ENCODE data around the gene GRK5.

GRK5 gene

DNA sequence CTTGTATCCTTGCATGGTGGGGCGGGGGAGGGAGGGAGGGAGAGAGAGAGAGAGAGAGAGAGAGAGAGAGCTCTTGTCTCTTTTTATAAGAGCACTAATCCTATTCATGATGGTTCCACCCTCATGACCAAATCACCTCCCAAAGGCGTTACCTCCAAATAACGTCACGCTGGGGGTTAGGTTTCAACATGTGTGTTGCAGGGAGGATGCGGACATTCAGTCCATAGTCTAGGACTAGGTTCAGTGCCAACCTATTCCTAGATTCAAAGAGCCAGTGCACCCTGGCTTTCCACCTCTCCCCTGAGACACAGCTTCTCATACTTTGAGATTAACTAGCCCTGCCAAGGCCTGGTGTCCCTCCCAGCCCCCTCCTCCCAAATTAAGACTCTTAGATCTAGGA lies 123.0 kb downstream of the GRK5 start:
- Histone ChIP-seq H3K27ac (ENCODE audit: low read length) (no peak overlapping the region), H3K4me3 (ENCODE audit: low read length in 2 of 2) (no peak overlapping the region), H3K9me3 (ENCODE audit: control insufficient read depth in 2 of 2, low read length in 2 of 2) (no peaks in the 10 kb centered on the region), H3K36me3 (ENCODE audit: control insufficient read depth in 2 of 2, insufficient read depth in 2 of 2, low read length in 2 of 2) (peaks cover 6 to 8% of the 10 kb centered on the region in 2 donors), H3K4me1 (ENCODE audit: control insufficient read depth, insufficient read depth, low read length) (peaks cover 9% of the 10 kb centered on the region), H3K27me3 (ENCODE audit: control insufficient read depth in 1 of 2, insufficient read depth in 2 of 2, low read length in 2 of 2) (no peaks in the 10 kb centered on the region), H3K9ac (ENCODE audit: low read length in 2 of 2) (no peak overlapping the region)

DNA sequence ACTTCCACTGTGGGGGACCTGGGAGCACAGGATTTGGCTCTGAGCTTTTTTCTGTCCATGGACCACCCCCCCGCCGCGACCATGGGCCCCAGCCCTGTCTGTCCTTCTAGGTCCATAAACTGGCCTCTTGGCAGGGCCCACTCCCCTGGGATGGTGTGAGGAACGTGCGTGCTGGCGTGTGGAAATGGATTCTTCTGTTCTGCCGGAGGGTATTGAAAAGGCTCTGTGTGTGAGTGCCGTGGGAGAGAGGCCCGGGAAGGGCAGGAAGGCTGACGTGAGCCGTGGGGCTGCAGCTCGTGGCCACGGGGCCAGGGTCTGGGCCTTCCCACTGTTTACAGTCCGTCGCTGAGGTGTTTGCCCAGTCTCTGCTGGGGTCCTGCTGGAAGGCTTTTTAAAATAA lies 123.7 kb downstream of the GRK5 start:
- H3K9me3 ChIP-seq (ENCODE audit: control insufficient read depth in 2 of 2, low read length in 2 of 2) = no peaks in the 10 kb centered on the region
- H3K27ac ChIP-seq (ENCODE audit: low read length) = no peak overlapping the region

DNA sequence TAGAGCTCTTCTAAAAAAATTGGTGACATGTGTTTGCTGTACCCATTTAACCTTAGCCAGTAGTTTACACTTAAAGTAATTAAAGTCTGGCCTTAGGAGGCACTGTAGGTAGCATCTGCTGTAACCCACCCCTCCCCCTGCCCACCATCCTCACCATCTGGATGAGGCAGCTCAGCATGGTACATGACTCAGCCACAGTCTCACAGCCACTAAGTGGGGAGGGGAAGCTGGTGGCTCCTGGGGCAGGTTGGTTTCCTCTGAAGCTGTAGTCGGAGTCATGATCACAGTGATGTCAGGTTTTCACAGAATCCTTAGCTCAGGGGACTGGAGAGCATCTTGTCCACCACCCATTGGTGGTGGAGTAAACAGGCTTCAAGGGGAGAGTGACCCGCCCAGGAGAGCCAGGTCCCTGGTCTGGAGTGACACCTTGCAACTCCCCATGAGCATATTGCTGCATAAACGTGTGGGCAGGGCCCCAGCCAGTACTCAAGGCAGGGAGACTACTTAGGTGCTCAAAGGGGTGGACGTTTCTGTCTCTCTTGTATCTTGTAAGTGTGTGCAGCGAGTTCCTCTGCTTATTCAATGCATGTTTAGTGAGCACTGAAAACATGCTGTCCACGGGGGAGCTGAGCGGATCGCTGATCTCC lies 125.9 kb downstream of the GRK5 start:
- Histone ChIP-seq H3K9ac (ENCODE audit: low read length in 2 of 2) (no peak overlapping the region), H3K27me3 (ENCODE audit: control insufficient read depth in 1 of 2, insufficient read depth in 2 of 2, low read length in 2 of 2) (no peaks in the 10 kb centered on the region), H3K4me1 (ENCODE audit: control insufficient read depth, insufficient read depth, low read length) (peaks cover 16% of the 10 kb centered on the region), H3K9me3 (ENCODE audit: control insufficient read depth in 2 of 2, low read length in 2 of 2) (no peaks in the 10 kb centered on the region), H3K4me3 (ENCODE audit: low read length in 2 of 2) (no peak overlapping the region), H3K27ac (ENCODE audit: low read length) (no peak overlapping the region), H3K36me3 (ENCODE audit: control insufficient read depth in 2 of 2, insufficient read depth in 2 of 2, low read length in 2 of 2) (peaks cover 3 to 7% of the 10 kb centered on the region in 2 donors)

More for the DNA sequence above, 123.7 kb downstream of the GRK5 start:
- Histone ChIP-seq H3K4me1 (ENCODE audit: control insufficient read depth, insufficient read depth, low read length) (peaks cover 16% of the 10 kb centered on the region), H3K9ac (ENCODE audit: low read length in 2 of 2) (no peak overlapping the region), H3K4me3 (ENCODE audit: low read length in 2 of 2) (no peak overlapping the region), H3K27me3 (ENCODE audit: control insufficient read depth in 1 of 2, insufficient read depth in 2 of 2, low read length in 2 of 2) (no peaks in the 10 kb centered on the region), H3K36me3 (ENCODE audit: control insufficient read depth in 2 of 2, insufficient read depth in 2 of 2, low read length in 2 of 2) (peaks cover 6 to 8% of the 10 kb centered on the region in 2 donors)

DNA sequence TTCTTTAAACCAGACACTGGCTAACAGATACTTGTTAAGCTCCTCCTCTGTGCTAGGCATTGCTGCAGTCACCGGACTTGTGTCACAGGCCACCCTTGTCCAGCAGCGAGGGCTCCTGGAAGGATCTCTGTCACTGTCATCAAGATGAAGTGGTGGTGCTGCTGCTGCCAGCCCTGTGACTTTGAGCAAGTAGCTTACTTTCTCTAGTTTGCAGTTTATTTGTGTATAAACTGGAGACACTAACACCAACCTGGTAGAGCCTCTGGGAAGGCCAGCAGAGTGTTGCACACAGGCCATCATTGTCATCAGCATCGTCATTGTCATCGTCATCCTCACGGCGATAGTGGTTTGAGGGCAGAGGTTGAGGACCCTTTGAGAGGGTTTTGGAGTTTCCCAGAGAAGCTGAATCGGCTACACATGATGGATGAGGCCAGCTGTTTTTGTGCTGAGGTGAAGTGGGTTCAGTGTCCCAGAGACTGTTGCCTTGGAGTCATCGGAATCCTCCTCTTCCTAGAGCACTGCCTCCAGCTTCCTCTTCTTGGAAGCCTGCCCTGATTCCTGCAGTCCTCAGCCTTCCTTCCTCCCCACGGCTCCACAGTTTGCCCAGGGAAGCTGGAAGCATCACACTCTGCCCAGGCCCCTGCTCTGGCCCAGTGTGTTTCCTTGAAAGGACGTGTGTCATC lies 128.4 kb downstream of the GRK5 start:
- peaks cover 26% of the 10 kb centered on the region for H3K4me1 ChIP-seq (ENCODE audit: control insufficient read depth, insufficient read depth, low read length)
- no peak overlapping the region for H3K4me3 ChIP-seq (ENCODE audit: low read length in 2 of 2)
- no peak overlapping the region for H3K27ac ChIP-seq (ENCODE audit: low read length)
- H3K9ac ChIP-seq (ENCODE audit: low read length in 2 of 2) = no peak overlapping the region
- no peaks in the 10 kb centered on the region for H3K27me3 ChIP-seq (ENCODE audit: control insufficient read depth in 1 of 2, insufficient read depth in 2 of 2, low read length in 2 of 2)
- H3K9me3 ChIP-seq (ENCODE audit: control insufficient read depth in 2 of 2, low read length in 2 of 2) = no peaks in the 10 kb centered on the region
- H3K36me3 ChIP-seq (ENCODE audit: control insufficient read depth in 2 of 2, insufficient read depth in 2 of 2, low read length in 2 of 2) = peaks cover 3 to 7% of the 10 kb centered on the region in 2 donors

DNA sequence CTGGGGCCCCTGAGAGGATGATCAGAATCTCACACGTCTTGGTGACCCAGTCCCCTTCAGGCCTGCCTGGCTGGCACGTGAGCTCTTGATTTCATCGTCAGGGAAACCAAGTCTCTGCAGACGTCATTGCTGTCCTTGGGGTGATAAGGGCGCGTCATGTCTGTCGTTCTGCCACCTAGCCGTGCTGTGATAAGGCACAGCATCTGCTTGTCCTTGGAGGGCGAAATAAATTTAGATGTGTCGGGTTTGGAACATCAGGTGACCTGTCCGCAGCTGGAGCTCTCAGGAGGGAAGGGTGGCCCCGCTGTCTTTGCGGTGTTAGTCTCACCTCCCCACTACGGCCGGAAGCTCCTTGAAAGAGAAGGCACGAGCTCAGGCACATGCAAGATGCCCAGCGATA lies 129.2 kb downstream of the GRK5 start:
- Histone ChIP-seq H3K27me3 (ENCODE audit: control insufficient read depth in 1 of 2, insufficient read depth in 2 of 2, low read length in 2 of 2) (no peaks in the 10 kb centered on the region), H3K4me3 (ENCODE audit: low read length in 2 of 2) (no peak overlapping the region), H3K4me1 (ENCODE audit: control insufficient read depth, insufficient read depth, low read length) (peaks cover 33% of the 10 kb centered on the region), H3K36me3 (ENCODE audit: control insufficient read depth in 2 of 2, insufficient read depth in 2 of 2, low read length in 2 of 2) (peaks cover 3 to 7% of the 10 kb centered on the region in 2 donors), H3K27ac (ENCODE audit: low read length) (no peak overlapping the region), H3K9me3 (ENCODE audit: control insufficient read depth in 2 of 2, low read length in 2 of 2) (no peaks in the 10 kb centered on the region), H3K9ac (ENCODE audit: low read length in 2 of 2) (no peak overlapping the region)

DNA sequence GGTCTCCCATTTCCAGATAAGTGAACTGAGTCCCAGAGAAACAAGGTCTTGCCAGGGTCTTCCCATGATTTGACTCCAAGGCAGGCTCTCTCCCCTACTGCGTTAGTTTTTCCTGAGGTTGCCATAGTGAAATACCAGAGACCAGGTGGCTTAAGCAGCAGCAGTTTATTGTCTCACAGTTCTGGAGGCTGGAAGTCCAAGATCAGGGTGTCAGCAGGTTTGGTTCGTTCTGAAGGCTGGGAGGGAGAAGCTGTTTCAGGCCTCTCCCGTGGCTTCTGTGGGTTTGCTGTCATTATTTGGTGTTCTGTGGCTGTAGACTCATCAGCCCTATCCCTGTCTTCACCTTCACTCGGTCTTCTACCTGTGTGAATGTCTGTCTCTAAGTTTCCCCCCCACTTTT lies 129.9 kb downstream of the GRK5 start:
- H3K4me3 ChIP-seq (ENCODE audit: low read length in 2 of 2) = no peak overlapping the region
- no peak overlapping the region for H3K27ac ChIP-seq (ENCODE audit: low read length)
- H3K27me3 ChIP-seq (ENCODE audit: control insufficient read depth in 1 of 2, insufficient read depth in 2 of 2, low read length in 2 of 2) = no peaks in the 10 kb centered on the region
- H3K9me3 ChIP-seq (ENCODE audit: control insufficient read depth in 2 of 2, low read length in 2 of 2) = no peaks in the 10 kb centered on the region
- H3K9ac ChIP-seq (ENCODE audit: low read length in 2 of 2) = no peak overlapping the region
- peaks cover 3 to 7% of the 10 kb centered on the region in 2 donors for H3K36me3 ChIP-seq (ENCODE audit: control insufficient read depth in 2 of 2, insufficient read depth in 2 of 2, low read length in 2 of 2)
- H3K4me1 ChIP-seq (ENCODE audit: control insufficient read depth, insufficient read depth, low read length) = peaks cover 39% of the 10 kb centered on the region

GRCh38 chr10:119337796-119338432 lies 130.5 kb downstream of the GRK5 start:
- Histone ChIP-seq H3K27ac (ENCODE audit: low read length) (no peak overlapping the region), H3K4me3 (ENCODE audit: low read length in 2 of 2) (no peak overlapping the region), H3K9me3 (ENCODE audit: control insufficient read depth in 2 of 2, low read length in 2 of 2) (no peaks in the 10 kb centered on the region), H3K36me3 (ENCODE audit: control insufficient read depth in 2 of 2, insufficient read depth in 2 of 2, low read length in 2 of 2) (peaks cover 3 to 7% of the 10 kb centered on the region in 2 donors), H3K4me1 (ENCODE audit: control insufficient read depth, insufficient read depth, low read length) (peaks cover 45% of the 10 kb centered on the region), H3K9ac (ENCODE audit: low read length in 2 of 2) (no peak overlapping the region), H3K27me3 (ENCODE audit: control insufficient read depth in 1 of 2, insufficient read depth in 2 of 2, low read length in 2 of 2) (no peaks in the 10 kb centered on the region)

- H3K9ac ChIP-seq (ENCODE audit: low read length in 2 of 2) = no peak overlapping the region
- peaks cover 46% of the 10 kb centered on the region for H3K4me1 ChIP-seq (ENCODE audit: control insufficient read depth, insufficient read depth, low read length)
These were observed 131.7 kb downstream of the GRK5 start for GRCh38 chr10:119339109-119339508.

GRCh38 chr10:119340893-119341458 lies 133.6 kb downstream of the GRK5 start:
- H3K9ac ChIP-seq (ENCODE audit: low read length in 2 of 2) = peak overlapping the region in 1 of 2 donors; percentile 39
- peaks cover 0 to 4% of the 10 kb centered on the region in 2 donors for H3K36me3 ChIP-seq (ENCODE audit: control insufficient read depth in 2 of 2, insufficient read depth in 2 of 2, low read length in 2 of 2)
- H3K9me3 ChIP-seq (ENCODE audit: control insufficient read depth in 2 of 2, low read length in 2 of 2) = no peaks in the 10 kb centered on the region
- peak overlapping the region; percentile 55 for H3K27ac ChIP-seq (ENCODE audit: low read length)
- H3K4me1 ChIP-seq (ENCODE audit: control insufficient read depth, insufficient read depth, low read length) = peaks cover 39% of the 10 kb centered on the region
- H3K27me3 ChIP-seq (ENCODE audit: control insufficient read depth in 1 of 2, insufficient read depth in 2 of 2, low read length in 2 of 2) = no peaks in the 10 kb centered on the region
- no peak overlapping the region for H3K4me3 ChIP-seq (ENCODE audit: low read length in 2 of 2)

More at GRCh38 chr10:119339109-119339508, 131.7 kb downstream of the GRK5 start:
- peaks cover 0 to 4% of the 10 kb centered on the region in 2 donors for H3K36me3 ChIP-seq (ENCODE audit: control insufficient read depth in 2 of 2, insufficient read depth in 2 of 2, low read length in 2 of 2)
- H3K27me3 ChIP-seq (ENCODE audit: control insufficient read depth in 1 of 2, insufficient read depth in 2 of 2, low read length in 2 of 2) = no peaks in the 10 kb centered on the region
- peak overlapping the region; percentile 37 for H3K27ac ChIP-seq (ENCODE audit: low read length)
- H3K9me3 ChIP-seq (ENCODE audit: control insufficient read depth in 2 of 2, low read length in 2 of 2) = no peaks in the 10 kb centered on the region
- no peak overlapping the region for H3K4me3 ChIP-seq (ENCODE audit: low read length in 2 of 2)

DNA sequence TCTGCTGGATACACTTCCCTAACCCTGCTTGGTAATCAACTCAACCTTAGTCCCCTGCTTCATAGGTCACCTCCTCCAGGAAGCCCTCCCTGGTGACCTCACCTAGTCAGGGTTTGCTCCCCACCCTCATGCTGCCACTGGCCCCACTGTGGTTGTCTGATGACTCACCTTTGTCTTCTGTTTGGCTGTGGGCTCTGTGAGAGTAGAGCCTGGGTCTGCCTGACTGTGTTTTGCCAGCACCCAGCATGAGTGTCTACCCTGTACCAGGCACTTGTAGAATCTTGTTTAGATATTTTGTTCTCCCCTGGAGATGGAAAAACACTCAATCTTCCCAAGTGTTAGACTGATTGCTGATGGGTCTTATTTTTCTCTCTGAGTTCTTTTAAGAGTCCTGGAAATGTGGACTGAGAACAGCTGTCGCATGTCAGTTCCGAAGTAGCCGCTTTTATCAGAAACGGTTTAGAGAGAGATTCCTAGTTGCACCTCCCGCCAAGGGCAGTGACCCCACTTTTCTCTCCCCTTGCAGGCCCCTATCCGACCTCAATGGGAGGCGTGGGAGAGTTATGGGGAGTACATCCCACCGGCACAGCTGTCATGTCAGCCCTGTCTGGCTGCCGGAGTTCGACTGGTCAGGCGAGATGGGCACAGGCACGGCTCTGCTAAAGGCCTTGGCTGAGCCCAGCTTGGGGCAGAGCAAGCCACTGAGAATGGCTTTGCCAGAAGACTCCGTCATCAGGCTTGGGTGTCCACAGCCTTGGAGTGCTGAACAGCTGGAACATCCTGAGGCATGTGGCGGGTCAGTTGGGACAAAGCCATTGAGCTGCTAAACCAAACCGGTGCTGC lies 134.3 kb downstream of the GRK5 start:
- Histone ChIP-seq H3K27me3 (ENCODE audit: control insufficient read depth in 1 of 2, insufficient read depth in 2 of 2, low read length in 2 of 2) (no peaks in the 10 kb centered on the region), H3K4me1 (ENCODE audit: control insufficient read depth, insufficient read depth, low read length) (peaks cover 42% of the 10 kb centered on the region), H3K4me3 (ENCODE audit: low read length in 2 of 2) (peak overlapping the region in 1 of 2 donors; percentile 37), H3K36me3 (ENCODE audit: control insufficient read depth in 2 of 2, insufficient read depth in 2 of 2, low read length in 2 of 2) (peaks cover 0 to 2% of the 10 kb centered on the region in 2 donors), H3K9ac (ENCODE audit: low read length in 2 of 2) (peak overlapping the region in 1 of 2 donors; percentile 39), H3K9me3 (ENCODE audit: control insufficient read depth in 2 of 2, low read length in 2 of 2) (no peaks in the 10 kb centered on the region), H3K27ac (ENCODE audit: low read length) (peak overlapping the region; percentile 55)
